BE2C (cell line): Measurements from ENCODE around the gene CES2.

Experiments used
- DNase-seq: peaks from one replicate; pipeline ENCODE4 v3.0.0-alpha.2; 2020
- H3K27me3 ChIP-seq: fragments of 250-450 bp; sonication (Bioruptor Pico); 2 replicates; pipeline ENCODE4 v1.5.1; 2020; ENCODE audit warnings: mild to moderate bottlenecking
- H3K36me3 ChIP-seq: fragments of 250-450 bp; sonication (Bioruptor Pico); 2 replicates; pipeline ENCODE4 v1.5.1; 2020; ENCODE audit warnings: mild to moderate bottlenecking
- H3K4me1 ChIP-seq: fragments of 250-450 bp; sonication (Bioruptor Pico); 2 replicates; pipeline ENCODE4 v1.5.1; 2020
- H3K4me3 ChIP-seq: 2 replicates; pipeline ENCODE4 v1.5.1; 2011; ENCODE audit warnings: low read depth, low read length
- H3K9me3 ChIP-seq: fragments of 250-450 bp; sonication (Bioruptor Pico); 2 replicates; pipeline ENCODE4 v1.5.1; 2020
- CTCF ChIP-seq: IDR thresholded peaks from 2 replicates; pipeline ENCODE4 v1.5.1; 2012; ENCODE audit warnings: mild to moderate bottlenecking, low read depth, low read length

The CES2 gene

GRCh38 chr16:66904846-66905632, 30.3 kb upstream of the CES2 start:
- Histone ChIP-seq H3K27me3 (no peaks in the 10 kb centered on the region), H3K36me3 (no peaks in the 10 kb centered on the region), H3K9me3 (no peaks in the 10 kb centered on the region), H3K4me3 (no peak overlapping the region), H3K4me1 (peaks cover 13% of the 10 kb centered on the region)
- no peak for TF ChIP-seq CTCF
- DNase-seq: peak; percentile 5

- DNase-seq: peak; percentile 66
- no peak for TF ChIP-seq CTCF
- Histone ChIP-seq H3K4me1 (peaks cover 6% of the 10 kb centered on the region), H3K4me3 (no peak overlapping the region), H3K36me3 (no peaks in the 10 kb centered on the region), H3K9me3 (no peaks in the 10 kb centered on the region), H3K27me3 (no peaks in the 10 kb centered on the region)
Observed at GRCh38 chr16:66905633-66906539, 29.4 kb upstream of the CES2 start.

GRCh38 chr16:66906916-66907836, 28.1 kb upstream of the CES2 start:
- TF ChIP-seq CTCF: no peak
- Histone ChIP-seq H3K4me3 (no peak overlapping the region), H3K36me3 (no peaks in the 10 kb centered on the region), H3K4me1 (peaks cover 4% of the 10 kb centered on the region), H3K27me3 (no peaks in the 10 kb centered on the region), H3K9me3 (no peaks in the 10 kb centered on the region)
- no peak for DNase-seq

GRCh38 chr16:66908116-66908515, 27.2 kb upstream of the CES2 start:
- Histone ChIP-seq H3K27me3 (no peaks in the 10 kb centered on the region), H3K4me1 (peaks cover 4% of the 10 kb centered on the region), H3K9me3 (no peaks in the 10 kb centered on the region), H3K4me3 (no peak overlapping the region), H3K36me3 (no peaks in the 10 kb centered on the region)
- TF ChIP-seq CTCF: no peak
- no peak for DNase-seq

- no peaks in the 10 kb centered on the region for H3K36me3 ChIP-seq
- no peak for DNase-seq
- no peak for TF ChIP-seq CTCF
Observed at GRCh38 chr16:66908762-66909559, 26.4 kb upstream of the CES2 start.

More at GRCh38 chr16:66908762-66909559, 26.4 kb upstream of the CES2 start:
- H3K9me3 ChIP-seq: no peaks in the 10 kb centered on the region
- H3K27me3 ChIP-seq: no peaks in the 10 kb centered on the region
- H3K4me1 ChIP-seq: peaks cover 4% of the 10 kb centered on the region
- H3K4me3 ChIP-seq: no peak overlapping the region
